BE2C (cell line): ENCODE data around the gene MYH2.

Experiments
- DNase-seq: peaks from one replicate; pipeline ENCODE4 v3.0.0-alpha.2; 2020
- H3K27me3 ChIP-seq: fragments of 250-450 bp; sonication (Bioruptor Pico); 2 replicates; pipeline ENCODE4 v1.5.1; 2020; ENCODE audit warnings: mild to moderate bottlenecking
- H3K36me3 ChIP-seq: fragments of 250-450 bp; sonication (Bioruptor Pico); 2 replicates; pipeline ENCODE4 v1.5.1; 2020; ENCODE audit warnings: mild to moderate bottlenecking
- H3K4me1 ChIP-seq: fragments of 250-450 bp; sonication (Bioruptor Pico); 2 replicates; pipeline ENCODE4 v1.5.1; 2020
- H3K4me3 ChIP-seq: 2 replicates; pipeline ENCODE4 v1.5.1; 2011; ENCODE audit warnings: low read depth, low read length
- H3K9me3 ChIP-seq: fragments of 250-450 bp; sonication (Bioruptor Pico); 2 replicates; pipeline ENCODE4 v1.5.1; 2020
- TF ChIP-seq, protein P1 (sequence below): IDR thresholded peaks from 2 replicates; pipeline ENCODE4 v1.5.1; 2012; ENCODE audit warnings: mild to moderate bottlenecking, low read depth, low read length

MYH2 gene

DNA sequence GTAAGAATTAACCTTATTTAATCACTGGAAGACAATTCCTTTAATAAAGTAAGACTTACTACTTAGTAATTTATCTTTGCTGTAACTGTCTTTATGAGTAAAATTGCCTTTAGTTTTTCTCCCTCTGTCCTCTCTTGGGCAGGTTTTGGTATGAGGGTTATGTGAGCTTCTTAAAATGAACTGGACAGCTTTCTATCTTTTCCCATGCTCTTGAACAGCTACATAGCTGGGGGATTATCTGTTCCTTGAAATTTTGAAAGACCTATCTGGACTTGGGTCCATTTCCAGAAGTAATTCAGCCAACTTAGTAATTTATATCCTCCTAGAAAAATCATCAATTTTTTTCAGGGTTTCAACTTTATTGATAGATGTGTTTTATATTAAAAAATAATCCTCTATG, 27.5 kb downstream of the MYH2 start:
- Histone ChIP-seq H3K27me3 (no peaks in the 10 kb centered on the region), H3K4me3 (no peak overlapping the region), H3K4me1 (no peaks in the 10 kb centered on the region), H3K9me3 (no peaks in the 10 kb centered on the region), H3K36me3 (no peaks in the 10 kb centered on the region)
- DNase-seq = no peak
- TF ChIP-seq, protein P1, sequence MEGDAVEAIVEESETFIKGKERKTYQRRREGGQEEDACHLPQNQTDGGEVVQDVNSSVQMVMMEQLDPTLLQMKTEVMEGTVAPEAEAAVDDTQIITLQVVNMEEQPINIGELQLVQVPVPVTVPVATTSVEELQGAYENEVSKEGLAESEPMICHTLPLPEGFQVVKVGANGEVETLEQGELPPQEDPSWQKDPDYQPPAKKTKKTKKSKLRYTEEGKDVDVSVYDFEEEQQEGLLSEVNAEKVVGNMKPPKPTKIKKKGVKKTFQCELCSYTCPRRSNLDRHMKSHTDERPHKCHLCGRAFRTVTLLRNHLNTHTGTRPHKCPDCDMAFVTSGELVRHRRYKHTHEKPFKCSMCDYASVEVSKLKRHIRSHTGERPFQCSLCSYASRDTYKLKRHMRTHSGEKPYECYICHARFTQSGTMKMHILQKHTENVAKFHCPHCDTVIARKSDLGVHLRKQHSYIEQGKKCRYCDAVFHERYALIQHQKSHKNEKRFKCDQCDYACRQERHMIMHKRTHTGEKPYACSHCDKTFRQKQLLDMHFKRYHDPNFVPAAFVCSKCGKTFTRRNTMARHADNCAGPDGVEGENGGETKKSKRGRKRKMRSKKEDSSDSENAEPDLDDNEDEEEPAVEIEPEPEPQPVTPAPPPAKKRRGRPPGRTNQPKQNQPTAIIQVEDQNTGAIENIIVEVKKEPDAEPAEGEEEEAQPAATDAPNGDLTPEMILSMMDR = no peak

GRCh38 chr17:10518271-10519037, 31.0 kb downstream of the MYH2 start, which contains the start of gene MYH1:
Gene MYH1 (minus strand): TSS chr17:10518542. CDS start chr17:10516642, 1,900 bp downstream.
- H3K9me3 ChIP-seq = no peaks in the 10 kb centered on the region
- H3K4me3 ChIP-seq = no peak within 1 kb of the TSS
- H3K36me3 ChIP-seq = no peaks in the 10 kb centered on the region
- no peaks in the 10 kb centered on the region for H3K4me1 ChIP-seq
- no peak for DNase-seq
- TF ChIP-seq, protein P1 = no peak
- no peaks in the 10 kb centered on the region for H3K27me3 ChIP-seq

DNA sequence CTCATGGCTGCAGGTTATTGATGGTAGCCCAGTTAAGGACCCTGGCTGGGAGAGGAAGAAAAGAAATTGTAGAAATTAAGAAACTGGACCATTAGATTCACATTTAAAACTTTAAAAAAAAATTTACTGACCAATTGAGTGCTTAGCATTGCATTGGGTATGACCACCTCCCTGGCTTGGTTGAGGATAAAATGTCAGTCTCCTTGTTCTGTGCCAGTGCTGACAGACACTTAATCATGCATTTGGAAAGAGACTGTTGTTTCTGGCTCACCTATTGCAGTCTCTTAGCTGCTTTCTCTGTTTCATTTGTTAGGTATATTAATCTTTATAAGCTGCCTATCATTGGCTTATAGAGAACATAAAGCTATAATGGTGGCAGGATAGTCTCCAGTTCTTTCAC, 32.8 kb downstream of the MYH2 start:
- H3K4me3 ChIP-seq = no peak overlapping the region
- no peaks in the 10 kb centered on the region for H3K9me3 ChIP-seq
- H3K4me1 ChIP-seq = no peaks in the 10 kb centered on the region
- DNase-seq = no peak
- no peaks in the 10 kb centered on the region for H3K27me3 ChIP-seq
- no peaks in the 10 kb centered on the region for H3K36me3 ChIP-seq
- TF ChIP-seq, protein P1 = no peak

- DNase-seq = no peak
- H3K4me3 ChIP-seq = no peak overlapping the region
- no peaks in the 10 kb centered on the region for H3K27me3 ChIP-seq
- no peaks in the 10 kb centered on the region for H3K4me1 ChIP-seq
- TF ChIP-seq, protein P1 = no peak
- no peaks in the 10 kb centered on the region for H3K9me3 ChIP-seq
- H3K36me3 ChIP-seq = no peaks in the 10 kb centered on the region
Observed at GRCh38 chr17:10516065-10516464, 33.4 kb downstream of the MYH2 start.

- no peaks in the 10 kb centered on the region for H3K4me1 ChIP-seq
- DNase-seq = no peak
- no peaks in the 10 kb centered on the region for H3K27me3 ChIP-seq
- no peaks in the 10 kb centered on the region for H3K36me3 ChIP-seq
- TF ChIP-seq, protein P1 = no peak
- H3K4me3 ChIP-seq = no peak overlapping the region
- H3K9me3 ChIP-seq = no peaks in the 10 kb centered on the region
Observed at GRCh38 chr17:10513299-10514067, 36.0 kb downstream of the MYH2 start.

- Histone ChIP-seq H3K27me3 (no peaks in the 10 kb centered on the region), H3K36me3 (no peaks in the 10 kb centered on the region), H3K4me3 (no peak overlapping the region), H3K9me3 (no peaks in the 10 kb centered on the region), H3K4me1 (no peaks in the 10 kb centered on the region)
- TF ChIP-seq, protein P1 = no peak
- no peak for DNase-seq
Observed at GRCh38 chr17:10512856-10513255, 36.6 kb downstream of the MYH2 start.
